ENCODE data around the gene MYH11.

Gene MYH11

GRCh38 chr16:15799851-15800495 is 56.9 kb downstream of the MYH11 start:
- TF ChIP-seq CTCF (IDR thresholded peaks at IDR 0.05; ENCODE audit: poor library complexity, severe bottlenecking) = no peak
- ATAC-seq (ENCODE audit: low read depth) (no peak), DNase-seq (ENCODE audit: low spot score) (no peak)
- no peak overlapping the region for H3K4me3 ChIP-seq (ENCODE audit: severe bottlenecking)
- H3K4me1 ChIP-seq (ENCODE audit: insufficient read depth, poor library complexity, severe bottlenecking) = no peaks in the 10 kb centered on the region
- H3K9me3 ChIP-seq (ENCODE audit: severe bottlenecking) = no peaks in the 10 kb centered on the region
- H3K36me3 ChIP-seq (ENCODE audit: low read depth) = no peaks in the 10 kb centered on the region
- no peaks in the 10 kb centered on the region for H3K27me3 ChIP-seq (ENCODE audit: insufficient read depth, poor library complexity, severe bottlenecking)
- H3K27ac ChIP-seq (ENCODE audit: poor library complexity, severe bottlenecking) = no peak overlapping the region

- Histone ChIP-seq H3K4me3 (ENCODE audit: severe bottlenecking) (no peak overlapping the region), H3K36me3 (ENCODE audit: low read depth) (no peaks in the 10 kb centered on the region), H3K27me3 (ENCODE audit: insufficient read depth, poor library complexity, severe bottlenecking) (no peaks in the 10 kb centered on the region), H3K27ac (ENCODE audit: poor library complexity, severe bottlenecking) (no peak overlapping the region), H3K4me1 (ENCODE audit: insufficient read depth, poor library complexity, severe bottlenecking) (no peaks in the 10 kb centered on the region), H3K9me3 (ENCODE audit: severe bottlenecking) (no peaks in the 10 kb centered on the region)
- DNase-seq (ENCODE audit: low spot score) (no peak), ATAC-seq (ENCODE audit: low read depth) (no peak)
- TF ChIP-seq CTCF (IDR thresholded peaks at IDR 0.05; ENCODE audit: poor library complexity, severe bottlenecking) = no peak
These were observed 58.2 kb downstream of the MYH11 start for GRCh38 chr16:15798671-15799070.

- Histone ChIP-seq H3K4me1 (ENCODE audit: insufficient read depth, poor library complexity, severe bottlenecking) (no peaks in the 10 kb centered on the region), H3K27me3 (ENCODE audit: insufficient read depth, poor library complexity, severe bottlenecking) (no peaks in the 10 kb centered on the region), H3K4me3 (ENCODE audit: severe bottlenecking) (no peak overlapping the region), H3K27ac (ENCODE audit: poor library complexity, severe bottlenecking) (no peak overlapping the region), H3K9me3 (ENCODE audit: severe bottlenecking) (no peaks in the 10 kb centered on the region), H3K36me3 (ENCODE audit: low read depth) (no peaks in the 10 kb centered on the region)
- no peak for DNase-seq (ENCODE audit: low spot score)
- no peak for ATAC-seq (ENCODE audit: low read depth)
- no peak for TF ChIP-seq CTCF (IDR thresholded peaks at IDR 0.05; ENCODE audit: poor library complexity, severe bottlenecking)
These were observed 59.9 kb downstream of the MYH11 start for GRCh38 chr16:15796885-15797284.

GRCh38 chr16:15795615-15796014 is 61.2 kb downstream of the MYH11 start:
- Histone ChIP-seq H3K27ac (ENCODE audit: poor library complexity, severe bottlenecking) (no peak overlapping the region), H3K4me1 (ENCODE audit: insufficient read depth, poor library complexity, severe bottlenecking) (no peaks in the 10 kb centered on the region), H3K27me3 (ENCODE audit: insufficient read depth, poor library complexity, severe bottlenecking) (no peaks in the 10 kb centered on the region), H3K4me3 (ENCODE audit: severe bottlenecking) (no peak overlapping the region), H3K36me3 (ENCODE audit: low read depth) (no peaks in the 10 kb centered on the region), H3K9me3 (ENCODE audit: severe bottlenecking) (no peaks in the 10 kb centered on the region)
- ATAC-seq (ENCODE audit: low read depth) (no peak), DNase-seq (ENCODE audit: low spot score) (no peak)
- no peak for TF ChIP-seq CTCF (IDR thresholded peaks at IDR 0.05; ENCODE audit: poor library complexity, severe bottlenecking)

GRCh38 chr16:15792563-15792971 is 64.3 kb downstream of the MYH11 start:
- no peaks in the 10 kb centered on the region for H3K4me1 ChIP-seq (ENCODE audit: insufficient read depth, poor library complexity, severe bottlenecking)
- no peaks in the 10 kb centered on the region for H3K36me3 ChIP-seq (ENCODE audit: low read depth)
- H3K4me3 ChIP-seq (ENCODE audit: severe bottlenecking) = no peak overlapping the region
- H3K27me3 ChIP-seq (ENCODE audit: insufficient read depth, poor library complexity, severe bottlenecking) = no peaks in the 10 kb centered on the region
- TF ChIP-seq CTCF (IDR thresholded peaks at IDR 0.05; ENCODE audit: poor library complexity, severe bottlenecking) = no peak
- DNase-seq (ENCODE audit: low spot score) (no peak), ATAC-seq (ENCODE audit: low read depth) (no peak)
- H3K9me3 ChIP-seq (ENCODE audit: severe bottlenecking) = no peaks in the 10 kb centered on the region
- no peak overlapping the region for H3K27ac ChIP-seq (ENCODE audit: poor library complexity, severe bottlenecking)

Measured in RWPE2 (cell line).